Esophagus muscularis mucosa (tissue), 4 donors: ENCODE measurements around the gene PPDPF.

Experiments
- EP300 ChIP-seq: sonication (generic); formaldehyde crosslinking; IDR thresholded peaks from one replicate; pipeline ENCODE4 v1.6.1; 2017; ENCODE audit warnings: antibody characterized with exemption
- POLR2A ChIP-seq: fragments of 450-650 bp; IDR thresholded peaks from one replicate; pipeline ENCODE4 v1.6.1; 2017; ENCODE audit warnings: antibody characterized with exemption, moderate library complexity, mild to moderate bottlenecking, low read depth
- POLR2AphosphoS5 ChIP-seq, 2 donors: sonication (generic); formaldehyde crosslinking; IDR thresholded peaks; one replicate each; pipeline ENCODE4 v1.6.1; 2017; ENCODE audit warnings: antibody characterized with exemption in 2 of 2
- TF ChIP-seq, protein P1 (sequence below), 3 experiments: fragments of 200-600 bp in 2 of 3; fragments of 450-650 bp in 1 of 3; sonication (generic) in 2 of 3; IDR thresholded peaks; one replicate each; pipeline ENCODE4 v1.5.1; 2017 to 2019; ENCODE audit warnings: antibody characterized with exemption in 3 of 3, mild to moderate bottlenecking in 2 of 3, moderate library complexity in 1 of 3

DNA sequence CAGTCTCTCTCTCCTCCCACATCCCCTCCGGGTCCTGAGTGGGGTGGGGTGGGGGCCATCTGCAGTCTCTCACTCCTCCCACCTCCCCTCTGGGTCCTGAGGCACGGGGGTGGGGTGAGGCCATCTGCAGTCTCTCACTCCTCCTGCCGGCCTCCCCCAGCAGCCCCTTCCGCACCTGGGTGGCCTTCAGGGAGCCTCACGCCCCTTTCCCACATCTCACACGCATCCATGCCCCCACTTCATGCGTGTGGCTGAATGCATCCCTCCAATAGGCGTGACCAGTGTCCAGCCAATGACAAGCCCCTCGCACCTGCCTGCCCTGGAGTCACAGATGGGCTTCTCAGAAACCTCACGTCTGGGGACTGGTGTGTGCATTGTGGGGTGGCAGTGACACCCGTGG, 28.0 kb downstream of the PPDPF start:
- TF ChIP-seq, protein P1, sequence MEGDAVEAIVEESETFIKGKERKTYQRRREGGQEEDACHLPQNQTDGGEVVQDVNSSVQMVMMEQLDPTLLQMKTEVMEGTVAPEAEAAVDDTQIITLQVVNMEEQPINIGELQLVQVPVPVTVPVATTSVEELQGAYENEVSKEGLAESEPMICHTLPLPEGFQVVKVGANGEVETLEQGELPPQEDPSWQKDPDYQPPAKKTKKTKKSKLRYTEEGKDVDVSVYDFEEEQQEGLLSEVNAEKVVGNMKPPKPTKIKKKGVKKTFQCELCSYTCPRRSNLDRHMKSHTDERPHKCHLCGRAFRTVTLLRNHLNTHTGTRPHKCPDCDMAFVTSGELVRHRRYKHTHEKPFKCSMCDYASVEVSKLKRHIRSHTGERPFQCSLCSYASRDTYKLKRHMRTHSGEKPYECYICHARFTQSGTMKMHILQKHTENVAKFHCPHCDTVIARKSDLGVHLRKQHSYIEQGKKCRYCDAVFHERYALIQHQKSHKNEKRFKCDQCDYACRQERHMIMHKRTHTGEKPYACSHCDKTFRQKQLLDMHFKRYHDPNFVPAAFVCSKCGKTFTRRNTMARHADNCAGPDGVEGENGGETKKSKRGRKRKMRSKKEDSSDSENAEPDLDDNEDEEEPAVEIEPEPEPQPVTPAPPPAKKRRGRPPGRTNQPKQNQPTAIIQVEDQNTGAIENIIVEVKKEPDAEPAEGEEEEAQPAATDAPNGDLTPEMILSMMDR (IDR thresholded peaks at IDR 0.05): no peak
- TF ChIP-seq POLR2A (no peak), POLR2AphosphoS5 (IDR thresholded peaks at IDR 0.05) (no peak), EP300 (no peak)
